H1 (cell line): ENCODE results near the gene LCN12. TPM values are rescaled to one million over a fixed set of nuclear protein-coding genes. Genes with fewer than 3 reads are reported as not detected.

Experiments
- ASH2L ChIP-seq: fragments of 200-600, 300-600 bp; sonication (generic); IDR thresholded peaks from one replicate; pipeline ENCODE4 v1.7.1; 2017; ENCODE audit warnings: low read length
- ATF2 ChIP-seq: IDR thresholded peaks from 2 replicates; pipeline ENCODE4 v1.6.1; 2012; ENCODE audit warnings: low read length, inconsistent platforms
- BCL11A ChIP-seq, 2 experiments: IDR thresholded peaks; one replicate each; pipeline ENCODE4 v1.6.1; 2011; ENCODE audit warnings: low read depth in 2 of 2, low read length in 2 of 2, mild to moderate bottlenecking in 2 of 2
- RAD21 ChIP-seq, 2 experiments: IDR thresholded peaks in 1 of 2; conservative IDR thresholded peaks in 1 of 2; 2 replicates each; pipeline ENCODE4 v1.6.1; 2011; ENCODE audit warnings: low read depth in 2 of 2, low read length in 2 of 2, improper control_type of control experiment in 1 of 2, inconsistent platforms in 1 of 2, mild to moderate bottlenecking in 1 of 2, moderate library complexity in 1 of 2
- SAP30 ChIP-seq: fragments of 300-600 bp; sonication (generic); IDR thresholded peaks from 2 replicates; pipeline ENCODE4 v1.7.1; 2012; ENCODE audit warnings: low read length, moderate library complexity, mild to moderate bottlenecking, inconsistent platforms; ENCODE audit not compliant: insufficient read depth, insufficient replicate concordance
- SRF ChIP-seq: IDR thresholded peaks from 2 replicates; pipeline ENCODE4 v1.6.1; 2011; ENCODE audit warnings: mild to moderate bottlenecking, low read depth, low read length, moderate library complexity
- polyA plus RNA-seq, 7 experiments: library from polyadenylated mRNA; depleted of rRNA in 3 of 7; stranded (reverse) in 5 of 7; unstranded in 2 of 7; fragments of >200 nt in 5 of 7; fragments of 200-250 nt in 2 of 7; gene quantifications; 1 replicate in 5 of 7; 2 replicates in 1 of 7; 4 replicates in 1 of 7; pipeline versions ENCODE4 v1.2.1 to v1.2.3, GENCODE V29; 2011 to 2013; ENCODE audit warnings: missing spikeins in 2 of 7, mixed read lengths in 2 of 7
- total RNA-seq: library from RNA; stranded (reverse); fragmentation: NEBNext Ultra II Directional; extraction: Animal tissue kit (Norgen Biotek cat#: 25700); gene quantifications from 2 replicates; pipeline ENCODE4 v1.2.1, GENCODE V29; 2021

LCN12 gene
- total and polyA plus RNA-seq, 2 of the 8 experiments (the other 6 are each of a cell fraction or from before 2014, with no cell fraction given), result 1.1 to 1.7 TPM

DNA sequence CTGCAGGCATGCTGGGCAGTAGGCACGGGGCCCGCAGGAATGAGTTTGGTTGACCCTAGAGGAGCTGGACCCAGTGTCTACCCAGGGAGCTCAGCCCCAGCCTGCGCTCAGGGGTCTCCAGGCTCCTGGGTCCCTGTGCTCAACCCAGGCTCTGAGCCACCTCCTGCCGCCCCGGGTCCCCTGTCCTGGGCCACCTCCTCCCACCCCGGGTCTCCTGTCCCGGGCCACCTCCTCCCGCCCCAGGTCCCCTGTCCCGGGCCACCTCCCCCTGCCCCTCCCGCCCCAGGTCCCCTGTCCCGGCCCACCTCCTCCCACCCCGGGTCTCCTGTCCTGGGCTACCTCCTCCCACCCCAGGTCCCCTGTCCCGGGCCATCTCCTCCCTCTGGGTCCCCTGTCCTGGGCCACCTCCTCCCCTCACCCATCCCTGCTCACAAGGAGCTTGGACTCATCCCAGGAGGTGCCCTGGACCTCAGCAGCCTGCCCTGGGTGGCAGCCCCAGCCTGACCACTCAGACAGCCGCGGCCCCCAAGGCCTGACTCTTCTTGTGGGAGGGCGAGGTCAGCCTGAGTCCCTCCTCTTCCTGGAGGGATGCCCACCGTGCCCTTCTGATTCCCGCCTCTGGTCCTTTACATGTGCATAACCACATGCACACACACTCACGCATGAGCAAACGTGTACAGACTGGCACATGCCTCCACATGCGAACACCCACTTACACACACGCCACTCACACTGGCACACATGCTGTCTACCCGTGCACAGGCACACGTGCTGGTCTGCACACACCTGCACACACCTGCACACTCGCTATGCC is 2.4 kb downstream of the LCN12 start (continued):
- no peak for TF ChIP-seq SAP30
- TF ChIP-seq SRF, result no peak
- no peak for TF ChIP-seq BCL11A (IDR thresholded peaks at IDR 0.05; ENCODE audit: low read depth in 2 of 2, low read length in 2 of 2)
- TF ChIP-seq ATF2, result no peak
- no peak for TF ChIP-seq ASH2L
- no peak for TF ChIP-seq RAD21 (IDR thresholded peaks at IDR 0.05 in 1 of 2, conservative IDR thresholded peaks at IDR 0.05 in 1 of 2; ENCODE audit: low read depth in 2 of 2, low read length in 2 of 2)
